ENCODE data around the gene CRISPLD2.

DNA sequence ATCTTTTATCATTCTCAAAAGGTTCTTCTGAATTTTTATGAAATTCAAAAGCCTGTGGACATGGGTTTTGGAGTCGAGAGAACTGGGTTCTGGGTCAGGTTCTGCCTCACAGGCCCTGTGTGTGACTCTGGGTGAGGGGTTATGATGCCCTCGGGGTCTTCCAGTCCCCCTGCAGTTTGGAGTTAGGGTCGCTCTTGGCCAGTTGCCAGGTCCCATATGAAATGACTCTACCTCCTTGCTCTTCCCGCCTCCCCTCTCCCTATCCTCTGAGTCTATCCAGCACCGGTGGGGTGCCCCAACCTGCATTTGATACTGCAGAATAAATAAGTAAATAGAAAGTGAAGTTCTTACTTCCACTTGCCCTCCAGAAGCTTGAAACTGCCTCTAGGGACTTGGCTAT lies 137.4 kb downstream of the CRISPLD2 start:
- no peak for TF ChIP-seq POLR2A (IDR thresholded peaks at IDR 0.05)
- TF ChIP-seq, protein P1, sequence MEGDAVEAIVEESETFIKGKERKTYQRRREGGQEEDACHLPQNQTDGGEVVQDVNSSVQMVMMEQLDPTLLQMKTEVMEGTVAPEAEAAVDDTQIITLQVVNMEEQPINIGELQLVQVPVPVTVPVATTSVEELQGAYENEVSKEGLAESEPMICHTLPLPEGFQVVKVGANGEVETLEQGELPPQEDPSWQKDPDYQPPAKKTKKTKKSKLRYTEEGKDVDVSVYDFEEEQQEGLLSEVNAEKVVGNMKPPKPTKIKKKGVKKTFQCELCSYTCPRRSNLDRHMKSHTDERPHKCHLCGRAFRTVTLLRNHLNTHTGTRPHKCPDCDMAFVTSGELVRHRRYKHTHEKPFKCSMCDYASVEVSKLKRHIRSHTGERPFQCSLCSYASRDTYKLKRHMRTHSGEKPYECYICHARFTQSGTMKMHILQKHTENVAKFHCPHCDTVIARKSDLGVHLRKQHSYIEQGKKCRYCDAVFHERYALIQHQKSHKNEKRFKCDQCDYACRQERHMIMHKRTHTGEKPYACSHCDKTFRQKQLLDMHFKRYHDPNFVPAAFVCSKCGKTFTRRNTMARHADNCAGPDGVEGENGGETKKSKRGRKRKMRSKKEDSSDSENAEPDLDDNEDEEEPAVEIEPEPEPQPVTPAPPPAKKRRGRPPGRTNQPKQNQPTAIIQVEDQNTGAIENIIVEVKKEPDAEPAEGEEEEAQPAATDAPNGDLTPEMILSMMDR (IDR thresholded peaks at IDR 0.05), result no peak
- no peak for TF ChIP-seq EP300 (IDR thresholded peaks at IDR 0.05)
- TF ChIP-seq POLR2AphosphoS5 (IDR thresholded peaks at IDR 0.05), result no peak

Data from suprapubic skin (tissue), 4 donors.